HG03064 (cell line): ENCODE measurements around the gene ZNF133.

Experiments
- ATAC-seq: cut with Tn5 transposase; IDR thresholded peaks from one replicate; pipeline ENCODE4 v1.9.1; 2021; ENCODE audit warnings: low read depth; ENCODE audit not compliant: unreplicated experiment

The ZNF133 gene

GRCh38 chr20:18359854-18360253, 71.5 kb downstream of the ZNF133 start:
- no peak for ATAC-seq

GRCh38 chr20:18360635-18361034, 72.3 kb downstream of the ZNF133 start:
- ATAC-seq: no peak

DNA sequence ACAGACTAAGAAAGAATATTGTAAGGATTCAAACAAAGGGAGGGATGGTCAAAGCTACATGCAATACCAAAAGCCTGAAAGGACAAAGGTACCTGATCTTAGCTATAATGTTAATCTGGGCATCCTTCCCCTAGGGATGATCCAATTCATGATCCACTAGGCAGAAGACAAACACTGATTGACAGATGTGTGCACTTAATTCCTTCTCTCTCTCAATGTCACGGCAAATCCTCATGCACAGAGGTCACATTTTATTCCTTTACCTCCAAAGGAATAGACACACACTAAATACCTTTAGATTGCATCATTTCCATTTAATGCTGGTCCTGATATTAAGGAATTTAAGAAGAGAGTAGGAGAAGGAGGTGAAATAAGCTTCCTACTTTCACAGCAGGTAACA, 73.4 kb downstream of the ZNF133 start:
- no peak for ATAC-seq

- no peak for ATAC-seq
Measured at GRCh38 chr20:18362916-18363315, 74.6 kb downstream of the ZNF133 start.

GRCh38 chr20:18363708-18364107, 75.4 kb downstream of the ZNF133 start:
- no peak for ATAC-seq

GRCh38 chr20:18364768-18365167, 76.4 kb downstream of the ZNF133 start:
- ATAC-seq: no peak
